GM12892 (cell line): ENCODE results near the gene NOL4L.

ENCODE experiments used
- POLR2A ChIP-seq: IDR thresholded peaks from 2 replicates; pipeline ENCODE4 v1.6.1; 2011; ENCODE audit warnings: low read depth, low read length, control low read depth
- POLR2AphosphoS5 ChIP-seq: IDR thresholded peaks from 2 replicates; pipeline ENCODE4 v1.6.1; 2011; ENCODE audit warnings: low read depth, low read length, control low read depth
- TAF1 ChIP-seq: IDR thresholded peaks from 2 replicates; pipeline ENCODE4 v1.6.1; 2011; ENCODE audit warnings: low read depth, mild to moderate bottlenecking, control low read depth, low read length, borderline replicate concordance

DNA sequence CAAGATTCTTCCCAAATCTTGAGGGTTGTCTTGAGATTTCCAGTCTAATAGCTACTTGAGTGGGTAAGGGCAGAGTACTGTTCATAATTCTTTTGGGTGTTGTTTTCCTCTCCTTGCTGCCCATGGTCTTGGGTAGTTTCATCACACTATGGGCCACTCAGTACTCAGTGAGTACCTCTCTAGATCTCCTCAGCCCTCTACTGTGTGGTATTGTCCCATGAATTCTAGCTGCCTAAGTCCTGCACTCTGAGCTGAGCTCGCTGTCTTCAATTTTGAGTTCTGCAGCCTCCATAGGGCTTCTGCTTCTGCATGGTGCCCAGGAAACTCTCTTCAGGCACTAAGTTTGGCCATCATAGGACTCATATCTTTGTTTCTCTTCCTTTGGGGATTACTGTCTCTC is 184.7 kb downstream of the NOL4L start:
- TF ChIP-seq POLR2A (no peak), POLR2AphosphoS5 (no peak), TAF1 (no peak)
